AG04449 (cell line): ENCODE measurements around the gene KIF1B.

Experiments
- CTCF ChIA-PET: fragments of 350-600 bp; formaldehyde crosslinking; extraction: SDS; loops from one replicate; lab custom pipeline; 2021; ENCODE audit warnings: antibody characterized with exemption; lab: Yijun Ruan, JAX
- POLR2A ChIA-PET: fragments of 400-600, 350-600 bp; formaldehyde crosslinking; extraction: SDS; loops from one replicate; lab custom pipeline; 2020; ENCODE audit warnings: antibody characterized with exemption, inconsistent platforms; lab: Yijun Ruan, JAX
- DNase-seq: peaks from one replicate; pipeline ENCODE4 v3.0.0-alpha.2; 2010; ENCODE audit warnings: low read depth, low spot score
- H3K4me3 ChIP-seq: 2 replicates; pipeline ENCODE4 v1.5.1; 2011; ENCODE audit warnings: low read depth, mild to moderate bottlenecking, control low read depth, low read length
- CTCF ChIP-seq: IDR thresholded peaks from one replicate; pipeline ENCODE4 v1.5.1; 2011; ENCODE audit warnings: mild to moderate bottlenecking, moderate library complexity, low read length, control low read depth, inconsistent platforms; ENCODE audit not compliant: insufficient read depth; ENCODE audit errors: missing control alignments

Gene KIF1B

GRCh38 chr1:10353282-10353681, 142.9 kb downstream of the KIF1B start:
- no peak for DNase-seq
- CTCF ChIA-PET: interaction anchor here (1.2 kb wide), 1 partner anchor 77 kb away, joined by 4 read pairs; the partner anchor contains the start of gene CENPS
- POLR2A ChIA-PET: no interaction called here
- no peak for TF ChIP-seq CTCF
- H3K4me3 ChIP-seq: no peak overlapping the region

- H3K4me3 ChIP-seq: no peak overlapping the region
- POLR2A ChIA-PET: no interaction called here
- TF ChIP-seq CTCF: no peak
- CTCF ChIA-PET: interaction anchor here (1.2 kb wide), 1 partner anchor 76 kb away, joined by 4 read pairs; the partner anchor contains the start of gene CENPS
- DNase-seq: no peak
Measured at GRCh38 chr1:10353693-10354092, 143.3 kb downstream of the KIF1B start.

GRCh38 chr1:10360045-10360444, 149.7 kb downstream of the KIF1B start:
- DNase-seq: no peak
- no peak for TF ChIP-seq CTCF
- H3K4me3 ChIP-seq: no peak overlapping the region
- ChIA-PET CTCF (interaction anchor here (2.2 kb wide), 1 partner anchor 17 kb away, joined by 5 read pairs; no protein-coding TSS in a partner anchor), POLR2A (no interaction called here)

DNA sequence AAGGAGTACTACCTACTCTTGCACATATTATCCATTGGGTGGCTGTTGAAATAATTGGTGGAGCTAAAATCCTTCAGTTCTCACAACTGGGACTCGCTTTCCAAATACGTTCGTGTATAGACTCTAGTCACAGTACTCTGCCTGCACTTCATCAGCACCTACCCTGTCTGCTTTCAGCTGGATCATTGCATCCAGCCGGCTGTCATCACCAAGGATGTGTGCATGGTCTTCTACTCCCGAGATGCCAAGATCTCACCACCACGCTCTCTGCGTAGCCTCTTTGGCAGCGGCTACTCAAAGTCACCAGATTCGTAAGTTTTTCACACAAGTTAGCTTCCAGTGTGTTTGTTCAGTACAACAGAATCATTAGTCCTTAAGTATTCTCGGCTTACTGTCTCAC, 151.1 kb downstream of the KIF1B start:
- no peak for TF ChIP-seq CTCF
- DNase-seq: no peak
- ChIA-PET POLR2A (no interaction called here), CTCF (interaction anchor here (1.1 kb wide), 1 partner anchor 151 kb away, joined by 3 read pairs; the partner anchor contains the start of gene KIF1B)
- no peak overlapping the region for H3K4me3 ChIP-seq

- DNase-seq: no peak
- CTCF ChIA-PET: interaction anchor here (1.2 to 3.7 kb wide), 3 partner anchors 9 to 62 kb away, joined by 3 to 22 read pairs (median 4); partner anchors contain the start of gene CENPS
- H3K4me3 ChIP-seq: no peak overlapping the region
- POLR2A ChIA-PET: no interaction called here
- TF ChIP-seq CTCF: no peak
Measured at GRCh38 chr1:10368194-10368593, 157.8 kb downstream of the KIF1B start.

- CTCF ChIA-PET: interaction anchor here (0.7 to 8.9 kb wide), 6 partner anchors 14 to 121 kb away, joined by 3 to 164 read pairs (median 4); partner anchors contain the start of gene CENPS
- no peak for DNase-seq
- POLR2A ChIA-PET: interaction anchor here (1.1 kb wide), 1 partner anchor 164 kb away, joined by 3 read pairs; the partner anchor contains the start of gene KIF1B
- H3K4me3 ChIP-seq: no peak overlapping the region
- no peak for TF ChIP-seq CTCF
Measured at GRCh38 chr1:10374442-10374860, 164.1 kb downstream of the KIF1B start.
